ENCODE results near the gene ADARB1. TPM values are rescaled to one million over a fixed set of nuclear protein-coding genes. Genes with fewer than 3 reads are reported as not detected.

The ADARB1 gene
- total and polyA plus RNA-seq, 9 of the 15 experiments (the other 6 are each of a cell fraction or from before 2014, with no cell fraction given) = 6.7 to 16.0 (median 8.3) TPM

DNA sequence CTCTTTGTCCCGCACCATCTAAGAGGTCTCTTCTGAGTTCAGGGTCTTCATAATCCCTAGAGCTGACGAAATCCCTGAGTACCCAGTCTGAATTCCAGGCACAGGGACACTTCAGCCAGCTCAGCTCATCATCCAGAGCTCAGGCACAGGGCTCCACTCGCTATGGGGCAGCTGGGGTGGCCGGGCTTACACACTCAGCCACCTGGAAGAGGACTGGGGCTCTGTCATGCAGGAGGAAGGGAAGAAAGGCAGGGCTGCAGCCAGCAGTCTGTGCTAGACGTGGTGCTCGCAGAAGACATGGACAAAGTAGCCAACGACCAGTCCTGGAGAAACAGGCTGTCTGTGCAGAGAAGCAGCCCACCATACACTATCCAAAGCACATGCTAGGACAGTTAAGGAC lies 124.8 kb downstream of the ADARB1 start (continued):
- TF ChIP-seq ZNF274 (IDR thresholded peaks at IDR 0.05; ENCODE audit: borderline replicate concordance, low read depth, low read length) (no peak), ZNF224 (CRISPR knock-in tag; IDR thresholded peaks at IDR 0.05) (no peak), RCOR1 (IDR thresholded peaks at IDR 0.05; ENCODE audit: borderline replicate concordance in 1 of 2, low read depth in 2 of 2, low read length in 2 of 2) (no peak), ZBTB43 (CRISPR knock-in tag; IDR thresholded peaks at IDR 0.05) (no peak), E2F3 (CRISPR knock-in tag; IDR thresholded peaks at IDR 0.05) (no peak), PTTG1 (tag; IDR thresholded peaks at IDR 0.05; ENCODE audit: low read depth) (no peak)
- TF ChIP-seq, protein P1, sequence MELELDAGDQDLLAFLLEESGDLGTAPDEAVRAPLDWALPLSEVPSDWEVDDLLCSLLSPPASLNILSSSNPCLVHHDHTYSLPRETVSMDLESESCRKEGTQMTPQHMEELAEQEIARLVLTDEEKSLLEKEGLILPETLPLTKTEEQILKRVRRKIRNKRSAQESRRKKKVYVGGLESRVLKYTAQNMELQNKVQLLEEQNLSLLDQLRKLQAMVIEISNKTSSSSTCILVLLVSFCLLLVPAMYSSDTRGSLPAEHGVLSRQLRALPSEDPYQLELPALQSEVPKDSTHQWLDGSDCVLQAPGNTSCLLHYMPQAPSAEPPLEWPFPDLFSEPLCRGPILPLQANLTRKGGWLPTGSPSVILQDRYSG (tag; conservative IDR thresholded peaks at IDR 0.05; ENCODE audit: low read depth) = no peak
- TF ChIP-seq, protein P2, sequence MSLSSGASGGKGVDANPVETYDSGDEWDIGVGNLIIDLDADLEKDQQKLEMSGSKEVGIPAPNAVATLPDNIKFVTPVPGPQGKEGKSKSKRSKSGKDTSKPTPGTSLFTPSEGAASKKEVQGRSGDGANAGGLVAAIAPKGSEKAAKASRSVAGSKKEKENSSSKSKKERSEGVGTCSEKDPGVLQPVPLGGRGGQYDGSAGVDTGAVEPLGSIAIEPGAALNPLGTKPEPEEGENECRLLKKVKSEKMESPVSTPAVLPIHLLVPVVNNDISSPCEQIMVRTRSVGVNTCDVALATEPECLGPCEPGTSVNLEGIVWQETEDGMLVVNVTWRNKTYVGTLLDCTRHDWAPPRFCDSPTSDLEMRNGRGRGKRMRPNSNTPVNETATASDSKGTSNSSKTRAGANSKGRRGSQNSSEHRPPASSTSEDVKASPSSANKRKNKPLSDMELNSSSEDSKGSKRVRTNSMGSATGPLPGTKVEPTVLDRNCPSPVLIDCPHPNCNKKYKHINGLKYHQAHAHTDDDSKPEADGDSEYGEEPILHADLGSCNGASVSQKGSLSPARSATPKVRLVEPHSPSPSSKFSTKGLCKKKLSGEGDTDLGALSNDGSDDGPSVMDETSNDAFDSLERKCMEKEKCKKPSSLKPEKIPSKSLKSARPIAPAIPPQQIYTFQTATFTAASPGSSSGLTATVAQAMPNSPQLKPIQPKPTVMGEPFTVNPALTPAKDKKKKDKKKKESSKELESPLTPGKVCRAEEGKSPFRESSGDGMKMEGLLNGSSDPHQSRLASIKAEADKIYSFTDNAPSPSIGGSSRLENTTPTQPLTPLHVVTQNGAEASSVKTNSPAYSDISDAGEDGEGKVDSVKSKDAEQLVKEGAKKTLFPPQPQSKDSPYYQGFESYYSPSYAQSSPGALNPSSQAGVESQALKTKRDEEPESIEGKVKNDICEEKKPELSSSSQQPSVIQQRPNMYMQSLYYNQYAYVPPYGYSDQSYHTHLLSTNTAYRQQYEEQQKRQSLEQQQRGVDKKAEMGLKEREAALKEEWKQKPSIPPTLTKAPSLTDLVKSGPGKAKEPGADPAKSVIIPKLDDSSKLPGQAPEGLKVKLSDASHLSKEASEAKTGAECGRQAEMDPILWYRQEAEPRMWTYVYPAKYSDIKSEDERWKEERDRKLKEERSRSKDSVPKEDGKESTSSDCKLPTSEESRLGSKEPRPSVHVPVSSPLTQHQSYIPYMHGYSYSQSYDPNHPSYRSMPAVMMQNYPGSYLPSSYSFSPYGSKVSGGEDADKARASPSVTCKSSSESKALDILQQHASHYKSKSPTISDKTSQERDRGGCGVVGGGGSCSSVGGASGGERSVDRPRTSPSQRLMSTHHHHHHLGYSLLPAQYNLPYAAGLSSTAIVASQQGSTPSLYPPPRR (CRISPR knock-in tag; IDR thresholded peaks at IDR 0.05; ENCODE audit: borderline replicate concordance) = no peak

Measured in K562 (cell line).